Fibroblast of lung (primary cell): ENCODE data around the gene TKFC. TPM values are rescaled to one million over a fixed set of nuclear protein-coding genes. Genes with fewer than 3 reads are reported as not detected.
A peak's percentile ranks its signal among the peaks of the same experiment; 100 is the strongest.

Experiments
- DNase-seq, 2 donors: peaks; one replicate each; pipeline versions ENCODE4 v3.0.0 to v3.0.0-alpha.2; 2010; ENCODE audit warnings: low read depth in 2 of 2
- H2AFZ ChIP-seq: 2 replicates; pipeline ENCODE4 v1.5.1; 2012; ENCODE audit warnings: low read length, control low read depth, inconsistent platforms
- H3K27ac ChIP-seq: 2 replicates; pipeline ENCODE4 v1.5.1; 2011; ENCODE audit warnings: low read length, control low read depth; ENCODE audit not compliant: insufficient read depth
- H3K27me3 ChIP-seq: 2 replicates; pipeline ENCODE4 v1.5.1; 2011; ENCODE audit warnings: mild to moderate bottlenecking, low read length; ENCODE audit not compliant: control insufficient read depth, insufficient read depth
- H3K36me3 ChIP-seq: 2 replicates; pipeline ENCODE4 v1.5.1; 2011; ENCODE audit warnings: low read length; ENCODE audit not compliant: control insufficient read depth, insufficient read depth
- H3K4me1 ChIP-seq: 2 replicates; pipeline ENCODE4 v1.5.1; 2011; ENCODE audit warnings: low read length; ENCODE audit not compliant: control insufficient read depth, insufficient read depth; ENCODE audit errors: extremely low read depth
- H3K4me2 ChIP-seq: 2 replicates; pipeline ENCODE4 v1.5.1; 2011; ENCODE audit warnings: low read length, control low read depth; ENCODE audit not compliant: insufficient read depth; ENCODE audit errors: extremely low read depth
- H3K4me3 ChIP-seq, 4 experiments: fragments of 200-600 bp in 1 of 4; sonication (generic) in 1 of 4; replicated peaks in 1 of 4; 2 replicates each; pipeline ENCODE4 v1.5.1; 2011 to 2016; ENCODE audit warnings: low read length in 4 of 4, low read depth in 3 of 4, mild to moderate bottlenecking in 3 of 4, control low read depth in 2 of 4, inconsistent platforms in 1 of 4, mixed read lengths in 1 of 4; ENCODE audit not compliant: insufficient read depth in 1 of 4; ENCODE audit errors: control extremely low read depth in 1 of 4
- H3K79me2 ChIP-seq: 2 replicates; pipeline ENCODE4 v1.5.1; 2012; ENCODE audit warnings: mild to moderate bottlenecking, low read length, inconsistent platforms; ENCODE audit not compliant: control insufficient read depth, insufficient read depth
- H3K9ac ChIP-seq: 2 replicates; pipeline ENCODE4 v1.5.1; 2011; ENCODE audit warnings: mild to moderate bottlenecking, low read length, control low read depth; ENCODE audit not compliant: insufficient read depth
- H3K9me3 ChIP-seq: 2 replicates; pipeline ENCODE4 v1.5.1; 2012; ENCODE audit warnings: low read depth, low read length; ENCODE audit not compliant: control insufficient read depth, insufficient read depth
- H4K20me1 ChIP-seq: 2 replicates; pipeline ENCODE4 v1.5.1; 2011; ENCODE audit warnings: low read length; ENCODE audit not compliant: control insufficient read depth, insufficient read depth; ENCODE audit errors: extremely low read depth
- EZH2 ChIP-seq: IDR thresholded peaks from 2 replicates; pipeline ENCODE4 v1.5.1; 2012; ENCODE audit warnings: low read length, control low read depth, mild to moderate bottlenecking; ENCODE audit errors: missing control alignments
- polyA plus RNA-seq, 2 donors: library from polyadenylated mRNA; depleted of rRNA in 1 of 2; stranded (reverse) in 1 of 2; unstranded in 1 of 2; fragments of >200 nt; gene quantifications; 2 replicates each; pipeline ENCODE4 v1.2.1, GENCODE V29; 2011 to 2012; ENCODE audit warnings: missing spikeins in 1 of 2
- total RNA-seq: library from RNA; depleted of rRNA; stranded (reverse); fragments of >200 nt; gene quantifications from 2 replicates; pipeline ENCODE4 v1.2.1, GENCODE V29; 2014
- TF ChIP-seq, protein P1 (sequence below), 2 donors: IDR thresholded peaks in 1 of 2; conservative IDR thresholded peaks in 1 of 2; 1 replicate in 1 of 2; 2 replicates in 1 of 2; pipeline ENCODE4 v1.5.1; 2011 to 2012; ENCODE audit warnings: low read length in 2 of 2, control low read depth in 1 of 2, inconsistent platforms in 1 of 2, low read depth in 1 of 2, mild to moderate bottlenecking in 1 of 2

TKFC gene
- total and polyA plus RNA-seq, 2 donors (not counting 1 experiment from before 2014, with no cell fraction given) = 11.5 to 27.1 TPM

DNA sequence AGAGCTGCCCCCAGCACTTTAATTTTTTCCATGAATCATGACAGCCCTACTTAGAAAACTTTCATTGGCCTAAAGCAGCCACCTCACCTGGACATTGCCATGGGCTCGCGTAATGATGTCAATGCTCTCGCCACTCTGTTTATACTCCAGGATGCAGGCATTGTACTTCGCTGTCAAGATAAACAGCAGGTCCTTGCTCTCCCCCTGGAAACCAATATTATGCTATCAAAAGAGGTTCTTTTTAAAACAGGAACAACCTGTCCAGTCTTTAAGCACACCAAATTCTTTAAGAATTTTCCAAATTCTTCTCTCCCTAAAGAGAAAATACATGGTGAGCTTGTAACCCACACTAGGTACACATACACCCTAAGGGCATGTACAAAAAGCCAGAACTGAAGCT lies 3.2 kb upstream of the TKFC start:
- Histone ChIP-seq H3K9ac (no peak overlapping the region), H3K4me2 (no peak overlapping the region), H3K79me2 (peaks cover 67% of the 10 kb centered on the region), H3K4me3 (no peak overlapping the region), H3K27ac (no peak overlapping the region), H4K20me1 (peaks cover 4% of the 10 kb centered on the region), H2AFZ (no peak overlapping the region), H3K9me3 (no peaks in the 10 kb centered on the region), H3K27me3 (no peaks in the 10 kb centered on the region), H3K4me1 (peaks cover 15% of the 10 kb centered on the region), H3K36me3 (peaks cover 16% of the 10 kb centered on the region)
- TF ChIP-seq, protein P1, sequence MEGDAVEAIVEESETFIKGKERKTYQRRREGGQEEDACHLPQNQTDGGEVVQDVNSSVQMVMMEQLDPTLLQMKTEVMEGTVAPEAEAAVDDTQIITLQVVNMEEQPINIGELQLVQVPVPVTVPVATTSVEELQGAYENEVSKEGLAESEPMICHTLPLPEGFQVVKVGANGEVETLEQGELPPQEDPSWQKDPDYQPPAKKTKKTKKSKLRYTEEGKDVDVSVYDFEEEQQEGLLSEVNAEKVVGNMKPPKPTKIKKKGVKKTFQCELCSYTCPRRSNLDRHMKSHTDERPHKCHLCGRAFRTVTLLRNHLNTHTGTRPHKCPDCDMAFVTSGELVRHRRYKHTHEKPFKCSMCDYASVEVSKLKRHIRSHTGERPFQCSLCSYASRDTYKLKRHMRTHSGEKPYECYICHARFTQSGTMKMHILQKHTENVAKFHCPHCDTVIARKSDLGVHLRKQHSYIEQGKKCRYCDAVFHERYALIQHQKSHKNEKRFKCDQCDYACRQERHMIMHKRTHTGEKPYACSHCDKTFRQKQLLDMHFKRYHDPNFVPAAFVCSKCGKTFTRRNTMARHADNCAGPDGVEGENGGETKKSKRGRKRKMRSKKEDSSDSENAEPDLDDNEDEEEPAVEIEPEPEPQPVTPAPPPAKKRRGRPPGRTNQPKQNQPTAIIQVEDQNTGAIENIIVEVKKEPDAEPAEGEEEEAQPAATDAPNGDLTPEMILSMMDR (conservative IDR thresholded peaks at IDR 0.05 in 1 of 2, IDR thresholded peaks at IDR 0.05 in 1 of 2; ENCODE audit: low read depth in 1 of 2, low read length in 2 of 2) = no peak
- no peak for TF ChIP-seq EZH2
- DNase-seq = no peak

DNA sequence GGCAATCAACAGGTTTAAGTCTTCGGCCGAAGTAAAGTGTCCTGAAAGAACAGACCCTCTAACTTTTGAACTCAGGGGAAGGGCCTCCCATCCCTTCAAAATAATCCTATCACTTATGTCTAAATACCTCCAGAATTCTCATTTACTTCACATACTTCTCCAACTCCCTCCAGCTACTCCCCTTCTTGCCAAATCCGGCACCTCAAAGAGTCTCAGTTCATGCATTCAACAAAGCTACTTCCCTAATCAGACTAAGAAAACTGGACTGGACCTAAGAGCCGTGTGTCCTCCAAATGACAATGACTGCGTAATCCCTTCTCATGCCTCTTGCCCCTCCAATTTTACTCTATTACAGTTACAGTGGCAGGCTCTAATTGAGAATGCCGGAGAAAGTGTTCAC lies 1.4 kb upstream of the TKFC start:
- Histone ChIP-seq H3K9ac (peak overlapping the region; percentile 99), H3K27me3 (no peaks in the 10 kb centered on the region), H3K79me2 (peaks cover 60% of the 10 kb centered on the region), H3K36me3 (peaks cover 5% of the 10 kb centered on the region), H3K4me1 (peaks cover 15% of the 10 kb centered on the region), H3K4me2 (peak overlapping the region; percentile 98), H4K20me1 (peaks cover 4% of the 10 kb centered on the region), H3K27ac (peak overlapping the region; percentile 1), H3K9me3 (no peaks in the 10 kb centered on the region), H3K4me3 (peak overlapping the region; percentile 82 to 99 (median 86)), H2AFZ (no peak overlapping the region)
- no peak for TF ChIP-seq EZH2
- TF ChIP-seq, protein P1 (conservative IDR thresholded peaks at IDR 0.05 in 1 of 2, IDR thresholded peaks at IDR 0.05 in 1 of 2; ENCODE audit: low read depth in 1 of 2, low read length in 2 of 2) = no peak
- DNase-seq = no peak

DNA sequence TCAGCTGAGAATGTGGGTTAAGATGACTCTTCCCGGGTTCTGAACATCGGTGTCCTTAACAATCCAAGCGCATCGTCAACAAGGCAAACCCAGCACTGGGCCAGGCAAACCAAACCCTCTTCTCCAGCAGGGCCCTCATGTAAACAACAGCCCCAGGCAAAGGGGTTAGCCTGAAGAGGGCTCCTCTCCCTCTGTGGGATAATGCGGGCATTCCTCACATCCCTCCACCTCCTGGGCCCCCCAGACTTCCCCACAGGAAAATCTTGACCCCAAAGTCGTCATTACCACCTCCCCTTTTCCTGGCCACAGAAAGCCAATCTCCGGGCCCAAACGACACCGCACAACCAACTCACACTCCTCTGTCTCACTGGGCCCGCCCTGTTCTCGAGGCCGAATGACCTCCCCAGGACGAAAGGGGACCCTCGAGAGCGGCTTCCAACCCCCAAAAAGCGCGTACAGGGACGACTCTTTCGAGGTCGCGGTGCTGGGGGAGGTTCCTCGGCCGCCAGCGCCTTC lies 689 bp upstream of the TKFC start:
- H2AFZ ChIP-seq = peak overlapping the region; percentile 32
- H3K4me2 ChIP-seq = peak overlapping the region; percentile 98
- no peaks in the 10 kb centered on the region for H3K9me3 ChIP-seq
- H3K4me1 ChIP-seq = peaks cover 15% of the 10 kb centered on the region
- H4K20me1 ChIP-seq = peaks cover 4% of the 10 kb centered on the region
- H3K27ac ChIP-seq = peak overlapping the region; percentile 89
- DNase-seq = peak; percentile 28 to 38
- H3K36me3 ChIP-seq = peaks cover 3% of the 10 kb centered on the region
- TF ChIP-seq EZH2 = no peak
- TF ChIP-seq, protein P1 (conservative IDR thresholded peaks at IDR 0.05 in 1 of 2, IDR thresholded peaks at IDR 0.05 in 1 of 2; ENCODE audit: low read depth in 1 of 2, low read length in 2 of 2) = no peak
- H3K9ac ChIP-seq = peak overlapping the region; percentile 99
- H3K79me2 ChIP-seq = peaks cover 53% of the 10 kb centered on the region
- no peaks in the 10 kb centered on the region for H3K27me3 ChIP-seq
- peak overlapping the region; percentile 82 to 99 (median 86) for H3K4me3 ChIP-seq
